ENCODE measurements around the gene UBN1. TPM values are rescaled to one million over a fixed set of nuclear protein-coding genes. Genes with fewer than 3 reads are reported as not detected.

Gene UBN1
- polyA plus RNA-seq, 4 donors, result 33.4 to 36.1 (median 35.0) TPM

DNA sequence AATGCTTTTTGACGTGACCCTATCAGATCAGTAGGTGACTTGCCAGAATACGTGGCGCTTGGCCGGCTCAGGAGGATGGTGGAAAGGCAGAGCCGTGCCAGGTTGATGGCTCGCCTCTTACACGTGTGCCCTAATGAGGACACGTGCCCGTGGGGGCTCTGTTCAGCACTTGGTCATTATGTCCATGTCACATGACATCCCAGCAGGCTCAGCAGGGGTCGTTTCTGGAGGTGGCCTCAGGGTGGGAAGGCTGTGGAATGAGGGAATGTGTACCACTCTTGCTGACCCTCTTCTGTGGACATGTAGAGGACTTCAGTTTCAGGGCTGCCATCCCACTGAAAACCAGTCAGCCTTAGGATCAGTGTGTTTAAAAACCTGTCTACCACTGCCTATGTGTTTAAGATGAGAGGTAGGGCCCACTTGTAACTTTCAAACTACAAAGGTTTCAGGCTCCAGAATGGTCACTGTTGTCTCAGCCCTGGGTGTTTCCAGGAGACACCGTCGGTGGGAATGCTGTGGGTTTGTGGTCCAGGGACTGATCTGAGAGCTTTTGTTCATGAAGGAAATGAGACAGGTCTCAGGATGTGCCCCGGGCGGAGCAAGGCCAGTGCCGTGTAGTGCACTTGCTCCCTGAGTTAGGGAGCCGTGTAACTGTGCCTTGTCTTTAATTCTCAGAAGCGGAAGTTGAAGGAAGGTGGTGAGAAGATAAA is 12.1 kb downstream of the UBN1 start:
- no peak for DNase-seq (ENCODE audit: low read depth in 4 of 4, low spot score in 3 of 4)

GRCh38 chr16:4859900-4860255 is 12.6 kb downstream of the UBN1 start:
- DNase-seq (ENCODE audit: low read depth in 4 of 4, low spot score in 3 of 4), result no peak

- no peak for DNase-seq (ENCODE audit: low read depth in 4 of 4, low spot score in 3 of 4)
Measured at GRCh38 chr16:4860727-4861342, 13.6 kb downstream of the UBN1 start.

DNA sequence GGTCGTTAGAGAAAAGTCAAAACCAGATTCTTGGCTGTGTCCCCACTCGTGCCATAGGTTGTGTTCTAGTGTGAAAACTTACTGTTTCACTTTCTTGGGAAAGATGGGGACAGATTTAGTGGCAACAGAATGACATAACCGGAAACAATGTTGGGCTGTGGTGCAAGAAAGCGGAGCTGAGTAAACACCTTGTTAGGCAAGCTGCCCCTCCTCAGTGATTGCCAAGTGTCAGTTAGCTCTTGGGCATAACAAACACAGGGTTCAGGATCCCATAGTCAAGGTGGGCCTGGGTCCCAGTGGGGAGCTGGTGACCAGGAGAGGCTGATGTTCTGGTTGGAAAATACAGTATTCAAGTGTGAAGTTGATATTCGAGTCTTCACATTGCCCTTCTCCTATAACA is 15.4 kb downstream of the UBN1 start:
- DNase-seq (ENCODE audit: low read depth in 4 of 4, low spot score in 3 of 4), result no peak

GRCh38 chr16:4864728-4865127 is 17.4 kb downstream of the UBN1 start:
- DNase-seq (ENCODE audit: low read depth in 4 of 4, low spot score in 3 of 4), result no peak

GRCh38 chr16:4865231-4865860 is 18.1 kb downstream of the UBN1 start:
- DNase-seq (ENCODE audit: low read depth in 4 of 4, low spot score in 3 of 4), result no peak

DNA sequence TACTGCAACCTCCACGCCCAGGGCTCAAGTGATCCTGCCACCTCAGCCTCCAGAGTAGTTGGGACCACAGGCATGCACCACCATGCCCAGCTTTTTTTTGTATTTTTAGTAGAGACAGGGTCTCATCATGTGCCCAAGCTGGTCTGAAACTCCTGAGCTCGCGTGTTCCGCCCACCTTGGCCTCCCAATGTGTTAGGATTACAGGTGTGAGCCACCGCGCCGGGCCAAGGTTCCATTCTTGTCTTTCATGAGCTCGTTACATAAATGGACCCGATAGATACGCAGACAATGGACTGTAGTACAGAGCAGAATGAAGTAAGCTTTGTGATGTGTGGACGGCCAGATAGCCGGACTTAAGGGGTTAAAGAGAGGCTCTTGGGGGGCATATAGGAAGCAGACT is 19.3 kb downstream of the UBN1 start:
- no peak for DNase-seq (ENCODE audit: low read depth in 4 of 4, low spot score in 3 of 4)

DNA sequence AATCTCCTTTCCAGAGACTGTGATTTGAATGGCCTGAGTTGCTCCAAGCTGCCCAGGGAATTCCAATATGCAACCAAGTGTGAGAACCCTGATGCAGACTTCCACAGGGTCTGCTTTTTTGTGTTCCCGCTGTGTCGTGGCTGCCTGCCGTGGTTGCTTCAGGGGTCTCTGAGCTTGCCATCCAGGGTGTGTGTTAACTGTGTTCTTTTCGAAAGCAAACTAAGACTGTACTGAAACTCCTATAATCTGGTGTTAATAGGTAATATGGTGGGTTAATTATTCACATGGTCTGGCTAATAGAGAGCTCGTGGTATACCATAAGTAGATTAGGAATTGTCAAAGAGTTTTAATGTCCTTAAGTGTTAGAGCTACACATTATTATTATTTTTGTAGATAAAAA is 20.7 kb downstream of the UBN1 start:
- DNase-seq (ENCODE audit: low read depth in 4 of 4, low spot score in 3 of 4), result no peak

- DNase-seq (ENCODE audit: low read depth in 4 of 4, low spot score in 3 of 4), result no peak
Measured at GRCh38 chr16:4868535-4868934, 21.3 kb downstream of the UBN1 start.

DNA sequence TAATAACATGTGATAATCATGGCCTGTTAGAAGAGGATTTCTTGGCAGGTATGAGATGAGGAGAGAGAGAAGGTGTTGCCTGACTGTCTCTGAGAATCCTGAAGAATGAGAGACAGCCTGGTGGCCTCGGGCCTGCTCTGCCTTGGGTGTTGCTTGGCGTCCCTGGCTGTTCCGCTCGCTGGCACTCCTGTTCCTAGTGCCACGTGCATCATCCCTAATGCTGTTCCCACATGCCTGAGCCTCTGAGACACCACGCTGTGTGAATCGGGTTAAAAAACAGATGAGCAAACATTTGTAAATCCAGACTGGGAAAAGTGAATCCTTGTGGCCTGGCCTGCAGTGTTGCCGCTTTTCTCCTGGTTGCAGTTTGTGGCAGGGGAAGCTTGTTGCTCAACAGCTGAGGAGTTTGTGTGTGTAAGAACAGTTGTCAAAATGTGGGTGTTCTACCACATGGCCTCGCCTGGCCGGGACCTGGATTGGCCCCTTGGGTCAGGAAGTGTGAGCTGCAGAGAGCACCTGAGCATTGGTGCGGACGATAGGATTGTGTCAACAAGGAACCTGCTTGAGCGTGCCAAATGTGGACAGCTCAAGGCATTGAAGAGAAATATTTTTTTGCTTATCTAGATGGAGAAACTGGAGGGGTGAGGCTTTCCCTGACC is 22.0 kb downstream of the UBN1 start:
- no peak for DNase-seq (ENCODE audit: low read depth in 4 of 4, low spot score in 3 of 4)

- no peak for DNase-seq (ENCODE audit: low read depth in 4 of 4, low spot score in 3 of 4)
Measured at GRCh38 chr16:4870138-4870671, 22.9 kb downstream of the UBN1 start.

DNA sequence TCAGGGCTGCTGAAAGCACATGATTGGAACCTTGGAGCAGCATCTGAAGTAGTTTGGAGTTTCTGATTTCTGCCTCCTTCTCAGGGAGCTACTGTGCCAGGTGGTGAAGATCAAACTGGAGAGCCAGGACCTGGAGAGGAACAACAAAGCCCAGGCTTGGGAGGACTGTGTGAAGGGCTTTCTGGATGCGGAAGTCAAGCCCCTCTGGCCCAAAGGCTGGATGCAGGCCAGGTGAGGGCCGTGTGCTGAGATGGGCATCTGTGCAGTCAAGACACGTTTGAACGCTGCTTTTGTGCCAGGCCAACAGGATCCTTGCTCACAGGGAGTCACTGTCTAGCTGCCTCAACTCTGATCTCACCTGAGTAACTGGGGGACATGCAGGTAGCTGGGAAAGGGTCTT is 23.8 kb downstream of the UBN1 start:
- no peak for DNase-seq (ENCODE audit: low read depth in 4 of 4, low spot score in 3 of 4)

GRCh38 chr16:4873091-4873490 is 25.8 kb downstream of the UBN1 start:
- no peak for DNase-seq (ENCODE audit: low read depth in 4 of 4, low spot score in 3 of 4)

GRCh38 chr16:4874666-4875065 is 27.4 kb downstream of the UBN1 start:
- no peak for DNase-seq (ENCODE audit: low read depth in 4 of 4, low spot score in 3 of 4)

DNA sequence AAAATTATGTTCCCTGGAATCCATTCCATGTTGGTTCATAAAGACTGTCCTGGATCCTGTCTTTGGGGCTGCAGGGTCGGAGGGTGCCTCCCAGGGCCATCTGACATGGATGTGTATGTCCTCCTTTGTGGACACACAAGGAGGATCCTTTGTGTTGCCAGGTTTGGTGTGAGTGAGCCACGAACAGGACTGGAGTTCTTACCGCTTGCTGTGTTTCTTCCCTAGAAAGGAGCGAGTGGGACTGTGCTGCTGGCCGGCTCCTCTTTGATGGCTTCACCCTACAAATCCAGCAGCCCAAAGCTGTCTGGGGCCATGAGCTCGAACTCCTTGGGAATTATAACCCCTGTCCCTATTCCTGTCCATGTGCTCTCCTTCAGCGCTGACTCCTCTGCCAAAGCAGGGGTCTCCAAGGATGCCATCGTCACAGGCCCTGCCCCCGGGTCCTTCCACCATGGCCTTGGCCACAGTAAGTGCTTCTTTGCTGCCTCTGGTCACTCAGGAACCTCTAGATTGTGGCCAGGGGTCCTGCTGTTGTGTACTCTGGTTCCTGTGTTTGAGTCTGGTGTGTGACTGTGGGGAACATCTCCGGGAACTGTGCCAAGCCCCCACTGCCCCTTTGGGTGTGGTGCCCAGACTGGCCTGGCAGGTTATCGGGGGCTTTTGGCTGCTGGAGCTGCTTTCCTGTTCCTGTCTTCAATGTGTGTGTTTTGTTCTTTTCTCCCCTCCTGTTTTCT is 29.5 kb downstream of the UBN1 start:
- DNase-seq (ENCODE audit: low read depth in 4 of 4, low spot score in 3 of 4), result no peak

DNA sequence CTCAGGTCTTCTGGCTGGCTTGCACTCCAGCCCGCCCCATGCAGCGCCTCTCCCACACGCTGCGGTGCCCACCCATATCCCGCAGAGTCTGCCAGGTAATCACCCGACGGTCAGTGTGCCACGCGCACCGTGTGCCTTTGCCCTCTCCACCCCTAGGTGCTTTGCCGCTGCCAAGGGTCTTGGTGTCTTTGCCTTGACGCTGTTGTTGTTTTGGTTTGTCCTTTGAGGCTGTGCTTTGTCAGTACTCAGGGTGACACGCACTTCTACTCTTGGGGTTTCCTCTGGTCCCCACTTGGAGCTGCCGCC is 30.1 kb downstream of the UBN1 start:
- no peak for DNase-seq (ENCODE audit: low read depth in 4 of 4, low spot score in 3 of 4)

DNA sequence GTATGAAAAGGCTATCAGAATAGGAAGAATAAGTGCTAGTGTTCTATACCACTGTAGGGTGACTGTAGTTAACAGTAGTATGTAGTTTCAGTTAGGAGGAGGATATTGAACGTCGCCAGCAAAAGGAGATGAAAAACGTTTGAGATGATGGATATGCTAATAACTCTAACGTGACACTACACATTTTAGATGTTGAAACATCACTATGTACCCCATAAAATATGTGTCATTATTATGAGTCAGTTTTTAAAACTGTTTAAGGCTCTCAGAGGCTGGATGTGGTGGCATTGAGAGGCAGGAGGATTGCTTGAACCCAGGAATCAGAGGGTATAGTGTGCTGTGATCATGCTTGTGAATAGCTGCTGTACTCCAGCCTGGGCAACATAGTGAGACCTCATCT is 31.8 kb downstream of the UBN1 start:
- no peak for DNase-seq (ENCODE audit: low read depth in 4 of 4, low spot score in 3 of 4)

GRCh38 chr16:4880006-4880580 is 32.8 kb downstream of the UBN1 start:
- DNase-seq (ENCODE audit: low read depth in 4 of 4, low spot score in 3 of 4), result no peak

GRCh38 chr16:4882000-4882632 is 34.8 kb downstream of the UBN1 start:
- DNase-seq (ENCODE audit: low read depth in 4 of 4, low spot score in 3 of 4), result peak; percentile 32 to 52 (median 50)

- peak in 1 of 4 donors; percentile 22 for DNase-seq (ENCODE audit: low read depth in 4 of 4, low spot score in 3 of 4)
Measured at GRCh38 chr16:4882633-4883285, 35.5 kb downstream of the UBN1 start.

All from right renal pelvis (tissue), 4 donors.